SU-DHL-6 (cell line): ENCODE data around the gene MIF4GD.
A peak's percentile ranks its signal among the peaks of the same experiment; 100 is the strongest.

Experiments
- H2AFZ ChIP-seq: fragments of 200-600 bp; sonication (generic); 2 replicates; pipeline ENCODE4 v1.6.1; 2014; ENCODE audit warnings: low read depth, mild to moderate bottlenecking, moderate library complexity, mixed read lengths, antibody characterized with exemption, low read length; ENCODE audit not compliant: severe bottlenecking
- H3F3A ChIP-seq: fragments of 200-600 bp; shearing (Covaris generic); 2 replicates; pipeline ENCODE4 v1.6.0; 2016; ENCODE audit warnings: antibody characterized with exemption, mild to moderate bottlenecking; ENCODE audit not compliant: insufficient read depth
- H3K27ac ChIP-seq: fragments of 200-600 bp; sonication (generic); 2 replicates; pipeline ENCODE4 v1.5.1; 2016; ENCODE audit warnings: low read depth, mild to moderate bottlenecking, low read length, moderate library complexity, mixed read lengths
- H3K27me3 ChIP-seq: fragments of 200-600 bp; sonication (generic), shearing (Covaris generic); 2 replicates; pipeline ENCODE4 v1.6.0; 2014; ENCODE audit warnings: mild to moderate bottlenecking, low read length
- H3K36me3 ChIP-seq: fragments of 200-600 bp; sonication (generic); 2 replicates; pipeline ENCODE4 v1.6.1; 2014; ENCODE audit warnings: mild to moderate bottlenecking, low read length, mixed read lengths
- H3K4me2 ChIP-seq: fragments of 300-600, 200-600 bp; shearing (Covaris generic), sonication (generic); 2 replicates; pipeline ENCODE4 v1.6.0; 2014; ENCODE audit warnings: low read length, low read depth, mild to moderate bottlenecking; ENCODE audit not compliant: poor library complexity, severe bottlenecking
- H3K4me3 ChIP-seq: fragments of 200-600 bp; sonication (generic); 2 replicates; pipeline ENCODE4 v1.5.1; 2014; ENCODE audit warnings: antibody characterized with exemption, low read length, mild to moderate bottlenecking, mixed read lengths; ENCODE audit not compliant: insufficient read depth, poor library complexity, severe bottlenecking
- H3K79me2 ChIP-seq: fragments of 200-600 bp; sonication (generic); 2 replicates; pipeline ENCODE4 v1.6.1; 2014; ENCODE audit warnings: mild to moderate bottlenecking, low read length, moderate library complexity; ENCODE audit not compliant: insufficient read depth
- H3K9ac ChIP-seq: fragments of 200-600 bp; sonication (generic); 2 replicates; pipeline ENCODE4 v1.7.0; 2014; ENCODE audit warnings: mild to moderate bottlenecking, low read length
- H3K9me2 ChIP-seq: fragments of 200-600 bp; sonication (generic); replicated peaks from 2 replicates; pipeline ENCODE4 v1.6.1; 2014; ENCODE audit warnings: low read length; ENCODE audit not compliant: insufficient read depth
- H3K9me3 ChIP-seq: fragments of 200-600 bp; sonication (generic); 2 replicates; pipeline ENCODE4 v1.6.1; 2014; ENCODE audit warnings: low read length, mixed read lengths; ENCODE audit not compliant: insufficient read depth
- H4K20me1 ChIP-seq: fragments of 200-600 bp; sonication (generic); 2 replicates; pipeline ENCODE4 v1.6.1; 2014; ENCODE audit warnings: low read depth, mild to moderate bottlenecking, antibody characterized with exemption, low read length, moderate library complexity, mixed read lengths
- CTCF ChIP-seq: fragments of 200-600 bp; sonication (generic); IDR thresholded peaks from one replicate; pipeline ENCODE4 v1.5.1; 2017; ENCODE audit warnings: antibody characterized with exemption, mild to moderate bottlenecking, low read length, moderate library complexity; ENCODE audit not compliant: insufficient read depth, poor library complexity, severe bottlenecking
- EZH2phosphoT487 ChIP-seq: fragments of 200-600 bp; sonication (generic), shearing (Covaris generic); conservative IDR thresholded peaks from 2 replicates; pipeline ENCODE4 v1.6.1; 2018; ENCODE audit warnings: mild to moderate bottlenecking, antibody characterized with exemption, low read length, moderate library complexity, mixed read lengths

The MIF4GD gene

GRCh38 chr17:75241143-75241430 lies 29.9 kb downstream of the MIF4GD start:
- Histone ChIP-seq H3K4me3 (no peak overlapping the region), H3K9ac (no peak overlapping the region), H3K4me2 (no peak overlapping the region), H3K36me3 (no peaks in the 10 kb centered on the region), H2AFZ (no peak overlapping the region), H3K27me3 (no peaks in the 10 kb centered on the region), H4K20me1 (no peaks in the 10 kb centered on the region), H3K27ac (no peak overlapping the region), H3F3A (peaks cover 6% of the 10 kb centered on the region; the same call in 1 of the 2 replicates), H3K79me2 (no peaks in the 10 kb centered on the region), H3K9me3 (no peaks in the 10 kb centered on the region), H3K9me2 (no peaks in the 10 kb centered on the region)
- no peak for TF ChIP-seq EZH2phosphoT487
- no peak for TF ChIP-seq CTCF

- Histone ChIP-seq H3K9me2 (no peaks in the 10 kb centered on the region), H3K4me2 (no peak overlapping the region), H3K4me3 (no peak overlapping the region), H3K79me2 (no peaks in the 10 kb centered on the region), H3K9ac (no peak overlapping the region), H3F3A (peaks cover 6% of the 10 kb centered on the region; the same call in 1 of the 2 replicates), H4K20me1 (no peaks in the 10 kb centered on the region), H3K36me3 (no peaks in the 10 kb centered on the region), H3K27me3 (no peaks in the 10 kb centered on the region), H3K27ac (no peak overlapping the region), H2AFZ (no peak overlapping the region), H3K9me3 (no peaks in the 10 kb centered on the region)
- no peak for TF ChIP-seq EZH2phosphoT487
- peak; percentile 95 for TF ChIP-seq CTCF
Measured at GRCh38 chr17:75240394-75241142, 30.5 kb downstream of the MIF4GD start.

- H3K9ac ChIP-seq = no peak overlapping the region
- no peak overlapping the region for H2AFZ ChIP-seq
- no peaks in the 10 kb centered on the region for H3K27me3 ChIP-seq
- peaks cover 6% of the 10 kb centered on the region; the same call in 1 of the 2 replicates for H3F3A ChIP-seq
- H3K36me3 ChIP-seq = peaks cover 4% of the 10 kb centered on the region; the same call in 1 of the 2 replicates
- TF ChIP-seq EZH2phosphoT487 (no peak), CTCF (no peak)
- H3K27ac ChIP-seq = no peak overlapping the region
- H3K9me3 ChIP-seq = no peaks in the 10 kb centered on the region
- H3K4me3 ChIP-seq = no peak overlapping the region
- no peaks in the 10 kb centered on the region for H3K79me2 ChIP-seq
- H3K9me2 ChIP-seq = no peaks in the 10 kb centered on the region
- H4K20me1 ChIP-seq = no peaks in the 10 kb centered on the region
- no peak overlapping the region for H3K4me2 ChIP-seq
Measured at GRCh38 chr17:75239778-75240393, 31.1 kb downstream of the MIF4GD start.
